BJ (cell line): ENCODE measurements around the gene RPS26. TPM values are rescaled to one million over a fixed set of nuclear protein-coding genes. Genes with fewer than 3 reads are reported as not detected.

ENCODE experiments used
- CTCF ChIA-PET: fragments of 350-600 bp; formaldehyde crosslinking; extraction: SDS; loops from one replicate; lab custom pipeline; 2021; ENCODE audit warnings: antibody characterized with exemption, inconsistent platforms; lab: Yijun Ruan, JAX
- POLR2A ChIA-PET: fragments of 300-600 bp; sonication (Branson Sonifier 250); formaldehyde crosslinking; extraction: SDS; loops from one replicate; lab custom pipeline; 2021; ENCODE audit warnings: antibody characterized with exemption; lab: Charles Lee
- DNase-seq: peaks from one replicate; pipeline ENCODE4 v3.0.0-alpha.2; 2011; ENCODE audit warnings: low read depth
- H3K27me3 ChIP-seq: 2 replicates; pipeline ENCODE4 v1.6.0; 2011; ENCODE audit warnings: low read length; ENCODE audit not compliant: control insufficient read depth, insufficient read depth
- H3K36me3 ChIP-seq: 2 replicates; pipeline ENCODE4 v1.5.1; 2011; ENCODE audit warnings: low read length; ENCODE audit not compliant: control insufficient read depth, insufficient read depth
- H3K4me3 ChIP-seq: 2 replicates; pipeline ENCODE4 v1.5.1; 2011; ENCODE audit warnings: low read depth, mild to moderate bottlenecking, control low read depth, low read length
- polyA plus RNA-seq: library from polyadenylated mRNA; depleted of rRNA; stranded (reverse); fragments of >200 nt; gene quantifications from 2 replicates; pipeline ENCODE4 v1.2.3, GENCODE V29; 2011
- TF ChIP-seq, protein P1 (sequence below): IDR thresholded peaks from 2 replicates; pipeline ENCODE4 v1.5.1; 2011; ENCODE audit warnings: low read depth, mild to moderate bottlenecking, control low read depth, inconsistent platforms, low read length, moderate library complexity; ENCODE audit not compliant: insufficient read depth

RPS26 gene
- polyA plus RNA-seq, 1 experiment = 635 TPM

DNA sequence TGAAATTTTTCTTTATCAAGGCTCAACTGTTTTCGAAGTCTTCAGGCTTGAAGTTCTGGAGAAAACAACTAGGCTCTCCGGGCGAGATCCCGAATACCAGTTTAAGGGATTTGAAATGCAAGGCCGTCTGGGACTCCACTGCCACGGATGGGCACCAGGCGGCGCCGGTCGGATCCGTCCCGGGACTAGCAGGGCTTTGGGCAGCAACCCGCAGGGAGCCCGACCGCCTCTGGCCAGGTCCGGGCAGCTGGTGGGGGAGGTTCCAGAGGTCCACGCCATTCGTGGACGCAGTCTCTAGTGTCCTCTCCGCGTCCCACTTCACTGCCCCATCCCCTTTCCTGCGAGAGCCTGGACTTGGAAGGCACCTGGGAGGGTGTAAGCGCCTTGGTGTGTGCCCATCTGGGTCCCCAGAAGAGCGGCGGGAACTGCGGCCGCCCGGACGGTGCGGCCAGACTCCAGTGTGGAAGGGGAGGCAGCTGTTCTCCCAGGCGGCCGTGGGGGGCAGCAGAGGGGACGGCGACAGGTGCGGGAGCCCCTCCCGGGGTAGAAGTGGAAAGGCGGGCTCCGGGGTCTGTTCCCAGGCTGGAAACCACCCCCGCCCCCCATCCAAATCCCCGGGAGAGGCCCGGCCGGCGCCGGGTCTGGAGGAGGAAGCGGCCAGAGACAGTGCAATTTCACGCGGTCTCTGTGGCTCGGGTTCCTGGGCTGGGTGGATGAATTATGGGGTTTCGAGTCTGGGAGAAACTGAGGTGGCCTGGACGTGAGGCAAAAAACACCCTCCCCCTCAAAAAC is 37.4 kb downstream of the RPS26 start:
- peak; percentile 44 for DNase-seq
- Histone ChIP-seq H3K27me3 (peaks cover 5% of the 10 kb centered on the region), H3K4me3 (peak overlapping the region; percentile 50), H3K36me3 (no peaks in the 10 kb centered on the region)
- TF ChIP-seq, protein P1, sequence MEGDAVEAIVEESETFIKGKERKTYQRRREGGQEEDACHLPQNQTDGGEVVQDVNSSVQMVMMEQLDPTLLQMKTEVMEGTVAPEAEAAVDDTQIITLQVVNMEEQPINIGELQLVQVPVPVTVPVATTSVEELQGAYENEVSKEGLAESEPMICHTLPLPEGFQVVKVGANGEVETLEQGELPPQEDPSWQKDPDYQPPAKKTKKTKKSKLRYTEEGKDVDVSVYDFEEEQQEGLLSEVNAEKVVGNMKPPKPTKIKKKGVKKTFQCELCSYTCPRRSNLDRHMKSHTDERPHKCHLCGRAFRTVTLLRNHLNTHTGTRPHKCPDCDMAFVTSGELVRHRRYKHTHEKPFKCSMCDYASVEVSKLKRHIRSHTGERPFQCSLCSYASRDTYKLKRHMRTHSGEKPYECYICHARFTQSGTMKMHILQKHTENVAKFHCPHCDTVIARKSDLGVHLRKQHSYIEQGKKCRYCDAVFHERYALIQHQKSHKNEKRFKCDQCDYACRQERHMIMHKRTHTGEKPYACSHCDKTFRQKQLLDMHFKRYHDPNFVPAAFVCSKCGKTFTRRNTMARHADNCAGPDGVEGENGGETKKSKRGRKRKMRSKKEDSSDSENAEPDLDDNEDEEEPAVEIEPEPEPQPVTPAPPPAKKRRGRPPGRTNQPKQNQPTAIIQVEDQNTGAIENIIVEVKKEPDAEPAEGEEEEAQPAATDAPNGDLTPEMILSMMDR = peak; percentile 84
- POLR2A ChIA-PET = interaction anchor here (1.0 kb wide), 1 partner anchor 25 kb away, joined by 7 read pairs; the partner anchor contains the start of gene PA2G4
- CTCF ChIA-PET = interaction anchor here (0.6 to 3.3 kb wide), 20 partner anchors 9 to 110 kb away, joined by 3 to 20 read pairs (median 4); partner anchors contain the start of genes ESYT1, PA2G4, SMARCC2 and ZC3H10

DNA sequence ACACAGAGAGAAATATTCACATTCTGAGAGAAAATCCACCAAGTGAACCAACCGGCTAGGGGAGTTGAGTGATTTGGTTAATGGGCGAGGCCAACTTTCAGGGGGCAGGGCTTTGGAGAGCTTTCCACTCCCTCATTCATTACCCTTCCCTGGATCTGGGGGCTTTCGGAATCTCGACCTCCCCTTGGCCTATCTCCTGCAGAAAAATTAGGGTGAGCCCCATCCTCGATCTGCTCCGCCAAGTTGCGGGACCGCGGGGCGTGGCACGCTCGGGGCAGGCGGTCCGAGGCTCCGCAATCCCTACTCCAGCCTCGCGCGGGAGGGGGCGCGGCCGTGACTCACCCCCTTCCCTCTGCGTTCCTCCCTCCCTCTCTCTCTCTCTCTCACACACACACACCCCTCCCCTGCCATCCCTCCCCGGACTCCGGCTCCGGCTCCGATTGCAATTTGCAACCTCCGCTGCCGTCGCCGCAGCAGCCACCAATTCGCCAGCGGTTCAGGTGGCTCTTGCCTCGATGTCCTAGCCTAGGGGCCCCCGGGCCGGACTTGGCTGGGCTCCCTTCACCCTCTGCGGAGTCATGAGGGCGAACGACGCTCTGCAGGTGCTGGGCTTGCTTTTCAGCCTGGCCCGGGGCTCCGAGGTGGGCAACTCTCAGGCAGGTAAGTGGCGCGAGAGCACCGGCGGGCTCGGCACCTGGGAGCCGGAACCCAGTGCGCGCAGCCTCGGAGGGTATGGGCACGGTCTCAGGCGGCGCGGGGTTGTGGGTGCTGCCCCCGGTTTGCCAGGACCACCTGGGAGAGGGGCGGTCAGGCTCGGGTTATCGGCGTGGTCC is 38.2 kb downstream of the RPS26 start, which contains the start of gene ERBB3:
ERBB3 (plus strand) TSS at position 443 of the 833 bp plus-strand sequence; CDS start at position 579, 136 bp downstream.
- ChIA-PET CTCF (interaction anchor here (0.6 to 3.3 kb wide), 14 partner anchors 11 to 109 kb away, joined by 3 to 20 read pairs (median 6); partner anchors contain the start of genes ESYT1, PA2G4 and SMARCC2), POLR2A (interaction anchor here (1.0 kb wide), 1 partner anchor 24 kb away, joined by 7 read pairs; the partner anchor contains the start of gene PA2G4)
- TF ChIP-seq, protein P1 = peak; percentile 25
- H3K27me3 ChIP-seq = peaks cover 5% of the 10 kb centered on the region
- H3K4me3 ChIP-seq = peak within 1 kb of the TSS; percentile 50
- peak; percentile 27 for DNase-seq
- H3K36me3 ChIP-seq = no peaks in the 10 kb centered on the region

DNA sequence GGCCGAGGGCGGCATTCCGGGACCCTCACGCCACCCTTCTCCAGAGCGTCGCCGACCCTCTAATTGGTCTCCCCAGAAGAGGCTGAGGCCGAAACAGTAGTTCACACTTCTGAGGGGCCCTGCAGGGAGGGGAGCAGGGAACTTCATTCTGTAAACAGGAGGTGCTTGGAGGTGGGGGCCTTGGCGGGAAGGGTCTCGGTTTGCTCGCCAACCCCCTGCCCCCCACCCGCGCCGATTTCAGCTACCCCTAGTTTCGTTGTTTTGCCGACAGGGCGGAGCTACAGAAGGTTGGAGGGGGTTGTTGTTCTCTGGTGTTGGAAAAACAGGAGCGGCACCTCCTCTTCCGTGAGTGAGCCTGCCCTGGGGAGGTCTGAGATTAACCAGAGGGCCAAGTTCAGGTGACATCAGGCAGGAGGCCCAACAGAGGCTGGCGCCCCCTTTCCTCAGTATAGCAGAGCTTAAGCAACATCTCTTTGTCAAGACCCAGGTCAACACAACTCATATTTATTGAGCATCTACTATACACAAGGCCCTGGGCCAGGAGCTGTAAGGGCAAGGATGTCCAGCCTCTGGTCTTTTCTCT is 38.9 kb downstream of the RPS26 start:
- POLR2A ChIA-PET = no interaction called here
- H3K36me3 ChIP-seq = no peaks in the 10 kb centered on the region
- TF ChIP-seq, protein P1 = no peak
- DNase-seq = no peak
- H3K27me3 ChIP-seq = peaks cover 5% of the 10 kb centered on the region
- CTCF ChIA-PET = interaction anchor here (0.6 to 3.3 kb wide), 4 partner anchors 23 to 68 kb away, joined by 4 to 20 read pairs (median 9); partner anchors contain the start of gene PA2G4
- H3K4me3 ChIP-seq = peak overlapping the region; percentile 50

DNA sequence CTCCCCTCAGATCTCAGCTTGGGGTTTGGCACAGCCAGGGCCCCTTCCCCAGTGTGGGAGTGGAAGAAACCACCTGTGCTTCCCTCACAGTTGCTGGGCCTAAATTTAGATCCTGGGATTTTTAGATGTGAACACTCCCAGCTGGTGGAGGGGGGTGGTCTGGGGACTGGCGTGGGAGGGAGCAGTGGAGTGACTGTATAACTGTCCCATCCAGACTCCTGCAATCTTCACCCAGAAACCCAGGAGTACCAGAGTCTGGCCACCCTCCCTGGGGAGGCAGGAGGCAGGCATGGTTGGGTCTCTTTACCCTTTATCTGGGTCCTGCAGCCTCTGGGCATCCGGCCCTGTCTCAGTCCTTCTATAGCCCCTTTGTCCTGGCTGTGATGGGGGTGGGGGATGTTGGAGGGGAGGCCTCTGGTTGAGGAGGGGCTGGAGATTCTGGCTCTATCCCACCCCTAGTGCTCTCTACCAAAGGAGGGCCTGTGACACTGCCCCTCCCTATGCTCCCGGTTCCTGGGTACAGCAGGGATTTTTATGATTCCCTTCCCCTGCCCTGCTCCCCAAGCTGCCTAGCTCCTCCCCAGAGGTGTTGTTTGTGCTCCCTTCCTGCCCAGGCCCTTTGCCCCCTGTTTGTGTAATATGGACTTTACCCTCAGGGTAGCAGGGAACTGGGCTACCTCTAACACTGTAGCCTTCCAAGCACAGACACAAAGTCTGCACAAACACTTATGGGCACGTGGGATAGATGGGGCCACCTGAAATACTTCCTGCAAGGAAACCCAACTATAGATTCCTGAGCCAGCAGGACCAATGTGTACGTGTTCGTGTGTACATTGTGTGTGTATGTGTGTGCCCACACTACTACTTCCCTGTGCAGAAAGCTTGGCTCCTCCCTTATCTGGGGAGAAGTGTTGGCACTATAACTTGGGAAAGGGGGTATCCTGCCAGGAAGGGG is 40.0 kb downstream of the RPS26 start:
- POLR2A ChIA-PET = no interaction called here
- Histone ChIP-seq H3K27me3 (peaks cover 5% of the 10 kb centered on the region), H3K36me3 (no peaks in the 10 kb centered on the region), H3K4me3 (no peak overlapping the region)
- CTCF ChIA-PET = interaction anchor here (0.5 to 3.3 kb wide), 5 partner anchors 13 to 45 kb away, joined by 3 to 20 read pairs (median 4); partner anchors contain the start of gene PA2G4
- TF ChIP-seq, protein P1 = no peak
- no peak for DNase-seq
